ENCODE measurements around the gene PSME3IP1.
A peak's percentile ranks its signal among the peaks of the same experiment; 100 is the strongest.

PSME3IP1 gene

DNA sequence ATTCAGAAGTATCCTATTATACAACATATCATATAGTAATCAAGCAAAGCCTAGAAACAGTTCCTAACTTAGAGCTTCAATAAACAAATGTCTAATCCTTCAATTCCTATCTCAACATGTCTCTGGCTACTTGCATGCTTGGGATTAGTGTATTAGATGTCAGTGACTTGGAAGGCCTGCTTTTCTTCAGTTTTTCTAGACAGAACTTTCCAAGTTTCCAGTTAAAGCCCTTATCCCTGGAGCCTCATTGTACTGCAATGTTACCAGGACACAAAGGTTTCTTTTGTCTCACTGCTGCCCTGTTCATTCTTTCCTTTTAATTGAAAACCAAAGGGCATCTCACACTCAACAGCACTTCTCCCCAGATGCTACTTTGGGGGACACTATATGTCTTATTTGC lies 16.5 kb downstream of the PSME3IP1 start:
- peak in 1 of 51 donors; percentile 18 for DNase-seq

DNA sequence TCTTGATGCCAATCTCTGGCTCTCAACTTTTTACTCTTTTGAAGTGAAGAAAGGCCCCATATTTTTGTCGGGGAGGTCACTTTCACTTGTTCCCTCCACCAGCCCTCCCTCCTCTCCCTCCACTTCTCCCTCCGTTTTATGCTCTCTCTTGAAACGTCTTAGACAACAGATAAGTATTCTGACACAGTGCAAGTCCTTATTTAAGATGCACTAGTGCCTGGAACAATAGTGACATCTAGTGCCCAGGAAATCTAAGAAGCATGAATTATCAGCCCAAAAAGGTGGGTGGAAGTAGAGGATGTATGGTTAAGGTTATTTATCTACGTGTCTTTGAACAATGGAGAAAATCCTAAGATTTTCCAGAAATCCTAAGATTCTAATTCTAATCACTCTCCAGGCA lies 17.9 kb downstream of the PSME3IP1 start:
- peak in 5 of 51 donors; percentile 23 to 74 (median 35) for DNase-seq

DNA sequence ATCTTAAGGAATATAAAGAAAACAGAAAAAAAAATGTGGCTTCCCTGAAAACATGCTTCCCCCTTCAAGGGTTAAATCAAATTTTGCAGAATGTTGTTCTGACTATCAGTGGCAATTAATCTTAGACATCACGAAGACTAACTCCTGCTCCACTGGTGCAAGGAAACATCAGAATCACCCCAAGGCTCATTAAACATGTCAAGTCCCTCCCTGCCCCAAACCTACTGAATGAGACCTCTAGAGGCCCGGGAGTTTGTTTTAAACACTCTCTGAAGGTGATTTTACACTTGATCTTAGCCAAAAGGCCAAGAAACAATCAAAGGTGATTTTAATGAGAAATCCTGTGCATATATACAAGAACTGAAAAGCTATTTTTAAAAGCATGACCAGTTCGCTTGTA lies 18.3 kb downstream of the PSME3IP1 start:
- no peak for DNase-seq

DNA sequence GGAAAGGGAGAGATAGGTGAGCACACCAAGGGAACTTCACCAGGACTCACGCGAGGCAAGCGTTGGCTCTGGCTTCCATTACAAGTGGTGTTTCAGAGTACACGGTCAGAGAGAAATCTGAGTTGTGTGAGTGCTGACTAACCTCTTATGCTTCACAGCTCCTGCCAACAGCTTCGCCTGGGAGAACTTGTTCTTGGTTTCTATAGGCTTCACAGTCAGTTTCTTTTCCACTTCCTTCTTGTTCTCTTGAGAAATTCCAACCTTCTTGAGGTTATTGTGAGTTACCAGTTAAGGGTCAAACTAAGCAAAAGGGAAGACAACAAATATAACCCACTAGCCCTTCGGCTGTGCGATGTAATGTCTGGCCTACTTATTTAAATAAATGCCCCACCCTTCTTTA lies 18.9 kb downstream of the PSME3IP1 start:
- no peak for DNase-seq

DNA sequence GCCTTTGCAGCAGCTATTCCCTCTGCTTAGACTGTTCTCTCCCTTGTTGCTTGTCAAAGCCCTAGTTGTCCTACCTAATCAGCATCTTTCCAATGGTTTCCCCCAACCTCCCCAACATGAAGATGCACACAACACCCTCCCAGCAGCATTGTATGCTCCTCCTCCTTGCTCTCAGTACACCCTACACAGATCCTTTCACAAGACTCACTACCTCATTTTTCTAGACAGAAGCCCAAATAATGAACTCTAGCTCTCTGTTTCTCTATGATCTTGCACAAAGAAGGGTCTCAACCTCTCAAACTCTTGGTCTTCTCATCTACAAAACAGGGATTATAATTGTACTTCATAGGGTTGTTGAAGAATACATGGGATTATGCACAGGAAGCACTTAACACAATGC lies 19.4 kb downstream of the PSME3IP1 start:
- DNase-seq: no peak

DNA sequence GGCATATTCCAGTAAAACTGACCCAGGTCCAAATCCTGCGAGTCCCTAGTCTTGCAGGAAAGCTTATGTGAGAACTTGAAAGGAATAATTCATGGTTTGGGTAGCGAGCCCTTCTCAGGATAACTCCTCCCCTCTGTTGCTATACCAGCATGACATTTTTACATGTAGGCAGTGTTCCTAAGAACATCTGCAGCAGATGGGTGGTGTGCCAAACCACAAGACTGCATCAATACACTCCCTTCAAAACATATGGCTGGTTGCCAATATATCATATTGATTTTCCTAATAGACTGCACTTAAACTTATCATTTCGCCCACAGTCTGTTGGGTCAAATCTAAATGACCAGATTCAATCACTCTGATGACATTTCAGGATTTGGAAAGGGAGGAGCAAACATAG lies 19.9 kb downstream of the PSME3IP1 start:
- peak in 1 of 51 donors; percentile 30 for DNase-seq

DNA sequence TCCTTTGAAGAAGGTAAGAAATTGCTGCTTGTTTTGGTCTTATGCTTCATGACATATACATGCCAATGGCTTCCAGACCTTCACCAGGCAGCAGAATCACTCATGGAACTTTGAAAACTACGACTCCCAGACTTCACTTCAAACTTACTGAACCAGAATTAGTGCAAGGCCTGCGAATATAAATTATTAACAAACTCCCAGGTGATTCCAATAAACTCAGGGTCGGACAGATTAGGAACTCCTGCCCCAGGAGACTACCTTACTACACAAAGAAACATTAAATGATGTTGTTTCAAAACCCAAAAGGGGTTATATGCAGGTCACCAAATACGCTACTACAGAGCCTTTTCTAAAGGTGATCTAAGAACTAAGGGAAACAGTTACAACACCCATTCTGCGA lies 20.4 kb downstream of the PSME3IP1 start:
- DNase-seq: no peak

DNA sequence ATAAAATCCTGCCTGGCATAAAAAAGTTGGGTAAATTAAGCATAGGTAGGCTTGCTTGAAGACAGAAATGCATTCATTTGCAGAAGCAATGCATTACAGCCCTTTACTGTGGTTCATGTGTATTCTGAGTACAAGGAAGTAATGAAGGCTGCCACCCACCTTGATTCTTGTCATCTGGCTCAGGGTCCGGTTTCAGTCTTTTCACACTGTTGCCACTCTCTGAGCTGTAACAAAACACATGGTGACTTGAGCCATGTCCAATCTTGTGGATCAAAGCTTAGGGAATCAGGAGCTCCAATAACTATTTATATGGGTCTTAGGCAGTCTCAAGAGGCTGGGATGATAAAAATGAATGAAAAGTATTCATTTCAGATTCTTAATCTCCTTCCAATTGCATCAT lies 22.0 kb downstream of the PSME3IP1 start:
- no peak for DNase-seq

DNA sequence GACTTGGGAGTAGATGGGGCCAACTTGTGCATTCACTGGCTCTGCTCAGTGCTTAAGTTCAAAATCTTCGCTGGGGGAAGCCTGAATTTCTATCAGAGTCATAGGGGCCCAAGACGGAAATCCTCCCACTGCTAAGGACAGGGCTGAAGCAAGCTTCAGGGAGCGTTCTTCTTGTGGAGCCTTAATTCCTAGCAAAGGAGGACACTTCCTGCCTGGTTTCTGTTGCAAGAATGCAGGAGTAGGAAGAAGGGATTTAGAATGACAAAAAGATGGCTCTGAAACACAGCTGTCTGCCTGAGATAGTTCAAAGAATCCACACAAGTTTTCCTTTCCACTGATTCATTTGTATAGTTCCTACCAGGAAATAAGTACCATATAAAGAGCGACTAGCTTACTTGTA lies 26.4 kb downstream of the PSME3IP1 start:
- no peak for DNase-seq

DNA sequence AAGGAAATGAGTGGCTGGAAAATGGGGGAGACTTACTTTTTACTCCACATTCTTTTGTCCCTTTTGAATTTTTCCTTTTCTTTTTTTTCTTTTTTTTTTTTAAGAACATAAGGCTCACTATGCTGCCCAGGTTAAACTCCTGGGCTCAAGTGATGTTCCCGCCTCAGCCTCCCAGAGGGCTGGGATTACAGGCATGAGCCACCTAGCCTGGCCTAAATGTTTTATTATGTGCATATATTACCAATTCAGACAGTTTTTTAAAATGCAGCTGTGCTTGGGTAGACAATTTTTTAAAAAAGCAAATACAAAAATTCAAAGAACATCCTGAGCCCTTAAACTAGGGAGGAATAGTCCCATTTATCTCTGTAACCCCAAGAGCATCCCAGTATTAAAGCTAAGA lies 28.3 kb downstream of the PSME3IP1 start:
- DNase-seq: no peak

DNA sequence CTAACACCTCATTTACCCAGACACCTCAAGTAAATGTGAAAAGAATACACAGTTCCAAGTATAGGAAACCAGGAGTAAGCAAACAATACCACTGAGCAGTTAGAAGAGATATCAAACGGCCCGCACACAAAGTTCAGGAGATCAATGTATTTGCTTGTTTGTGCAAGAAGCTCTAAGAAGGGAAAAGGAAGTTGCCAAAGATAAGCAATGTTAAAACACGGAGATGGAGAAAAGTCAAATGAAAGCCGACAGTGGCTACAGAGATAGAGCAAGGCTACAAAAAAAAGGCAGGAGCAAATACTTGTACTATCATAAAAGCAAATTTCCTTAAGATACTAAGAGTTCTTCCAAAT lies 29.5 kb downstream of the PSME3IP1 start:
- no peak for DNase-seq

DNA sequence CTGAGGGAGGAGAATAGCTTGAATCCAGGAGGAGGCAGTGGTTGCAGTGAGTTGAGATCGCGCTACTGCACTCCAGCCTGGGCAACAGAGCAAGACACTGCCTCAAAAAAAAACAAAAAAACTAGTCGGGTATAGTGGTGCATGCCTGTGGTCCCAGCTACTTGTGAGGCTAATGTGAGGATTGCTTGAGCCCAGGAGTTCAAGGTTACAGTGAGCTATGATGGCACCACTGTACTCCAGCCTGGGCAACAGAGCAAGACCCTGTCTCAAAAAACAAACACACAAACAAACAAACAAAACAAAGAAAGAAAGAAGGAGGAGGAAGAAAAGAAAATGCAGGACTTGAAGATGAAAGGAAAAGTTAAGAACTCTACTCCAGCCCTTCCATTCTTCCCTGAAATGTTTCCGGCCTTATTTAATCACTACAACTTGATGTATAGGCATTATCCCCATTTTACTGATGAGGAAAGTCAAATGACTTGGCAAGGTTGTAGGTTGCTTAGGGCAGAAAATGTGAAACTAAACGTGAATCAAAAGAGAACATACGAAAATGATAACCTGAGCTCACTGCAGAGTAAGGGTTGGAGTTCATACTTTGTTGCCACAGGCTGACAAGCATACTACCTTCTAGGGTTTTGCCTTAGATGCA lies 30.0 kb downstream of the PSME3IP1 start:
- no peak for DNase-seq

DNA sequence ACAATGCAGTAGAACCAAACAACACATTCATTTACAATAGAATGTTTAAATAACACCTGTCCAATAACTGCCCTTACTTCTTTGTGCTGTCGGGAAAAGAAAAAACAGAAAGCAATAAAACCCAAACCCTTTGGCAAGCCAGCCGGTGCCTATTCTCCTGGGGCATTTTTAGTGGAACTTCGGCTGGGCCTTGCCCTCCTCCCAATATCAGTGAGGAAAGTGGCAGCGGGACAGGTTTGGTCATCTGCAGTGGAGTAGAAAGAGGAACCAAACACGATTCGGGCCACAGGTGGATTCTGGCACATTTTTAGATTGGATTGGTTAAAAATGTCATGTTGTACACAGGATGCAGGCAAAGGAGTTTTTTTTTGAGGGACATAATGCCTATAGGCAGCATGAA lies 32.0 kb downstream of the PSME3IP1 start:
- no peak for DNase-seq

DNA sequence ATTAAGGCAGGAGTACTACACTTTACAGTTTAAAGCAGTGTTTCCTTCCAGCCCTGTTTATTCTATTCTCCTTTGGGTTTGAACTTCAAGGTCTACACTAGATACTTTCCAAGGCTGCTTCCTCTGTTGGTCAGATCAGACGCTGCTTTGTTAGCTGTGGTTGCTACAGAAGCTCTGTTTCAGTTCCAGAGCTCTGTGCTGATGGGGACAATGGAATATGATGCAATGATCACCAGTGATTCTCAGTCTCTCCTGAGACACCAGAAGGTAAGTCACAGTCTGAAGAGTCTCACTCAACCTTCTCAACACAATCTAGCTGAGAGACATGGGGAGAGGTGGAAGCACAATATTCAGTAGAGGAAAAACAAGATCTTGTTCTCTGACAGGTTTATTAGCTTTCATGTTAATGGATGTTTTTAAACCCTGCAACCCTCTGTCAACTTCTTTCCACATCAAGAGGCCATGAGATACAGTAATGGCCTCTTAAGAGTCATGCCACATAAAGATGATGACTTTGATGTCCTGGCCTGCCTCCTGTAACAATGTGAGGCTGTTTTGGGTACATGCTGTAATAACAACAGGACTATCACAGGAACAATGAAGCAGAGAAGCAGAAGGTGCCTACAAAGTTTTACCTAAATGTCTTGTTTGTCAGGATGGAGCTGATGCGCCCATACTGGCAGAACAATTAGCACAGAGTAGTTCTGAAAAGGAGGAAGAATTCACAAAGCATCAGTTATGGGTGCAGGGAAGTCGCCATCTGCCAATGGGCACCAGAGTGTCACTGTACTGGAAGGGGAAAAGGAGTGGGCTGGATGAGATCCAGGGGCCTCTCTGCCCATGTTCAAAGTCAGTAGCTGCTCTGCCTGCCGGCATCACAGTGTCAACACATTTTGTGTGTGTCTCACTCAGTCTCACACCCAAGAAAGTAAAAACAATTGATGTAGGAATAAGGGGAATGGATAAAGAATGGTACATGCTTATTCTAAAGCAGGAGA lies 33.4 kb downstream of the PSME3IP1 start:
- DNase-seq: peak in 5 of 51 donors; percentile 34 to 58 (median 40)

DNA sequence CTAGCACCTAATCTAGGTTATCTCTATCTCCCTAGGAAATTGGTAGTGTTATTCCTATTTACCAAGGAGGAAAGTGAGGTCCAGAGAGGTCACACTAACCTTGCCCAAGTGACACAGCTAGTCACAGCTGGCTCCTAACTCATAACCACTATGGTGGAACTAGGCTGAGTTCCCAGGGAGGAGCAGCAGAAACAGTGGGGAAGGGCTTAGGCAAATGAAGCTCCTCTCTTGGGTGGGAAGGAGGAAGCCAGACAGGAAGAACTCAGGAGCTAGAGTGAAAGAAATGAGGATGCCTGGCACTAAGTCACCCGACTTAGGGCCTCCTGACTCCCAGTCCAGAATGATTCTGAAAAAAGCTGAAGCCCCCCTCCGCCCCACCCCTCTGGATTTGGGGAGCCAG lies 34.5 kb downstream of the PSME3IP1 start:
- DNase-seq: no peak

DNA sequence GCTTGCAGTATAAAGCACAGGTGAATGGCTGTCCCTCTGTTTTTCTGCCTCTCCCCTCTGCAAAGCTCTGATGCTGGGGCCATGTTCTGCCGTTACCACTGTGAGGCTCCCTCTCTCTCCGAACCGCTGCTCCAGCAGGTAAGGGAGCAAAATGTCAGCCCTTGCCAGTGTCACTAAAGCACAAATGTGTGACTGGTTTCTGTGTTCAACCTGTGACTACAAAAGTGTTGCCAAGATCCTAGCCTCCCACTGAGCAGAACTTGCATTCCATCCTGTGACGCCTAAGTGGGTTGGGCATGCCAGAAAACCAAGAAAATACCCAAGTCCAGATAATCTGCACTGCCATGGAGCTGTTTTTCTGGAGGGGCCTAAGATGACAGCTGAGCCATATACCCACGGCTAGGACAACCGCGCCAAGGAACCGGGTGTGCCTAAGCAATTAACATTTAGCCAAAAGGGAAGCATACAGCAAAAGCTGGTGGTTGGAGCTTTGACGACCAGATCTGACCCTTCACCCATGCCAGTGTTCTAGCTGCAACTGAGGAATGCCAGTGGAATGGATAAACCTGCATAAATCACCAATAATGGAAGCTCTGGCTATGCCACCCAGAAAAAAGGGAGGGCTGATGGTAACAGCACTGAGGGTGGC lies 35.0 kb downstream of the PSME3IP1 start:
- DNase-seq: no peak

DNA sequence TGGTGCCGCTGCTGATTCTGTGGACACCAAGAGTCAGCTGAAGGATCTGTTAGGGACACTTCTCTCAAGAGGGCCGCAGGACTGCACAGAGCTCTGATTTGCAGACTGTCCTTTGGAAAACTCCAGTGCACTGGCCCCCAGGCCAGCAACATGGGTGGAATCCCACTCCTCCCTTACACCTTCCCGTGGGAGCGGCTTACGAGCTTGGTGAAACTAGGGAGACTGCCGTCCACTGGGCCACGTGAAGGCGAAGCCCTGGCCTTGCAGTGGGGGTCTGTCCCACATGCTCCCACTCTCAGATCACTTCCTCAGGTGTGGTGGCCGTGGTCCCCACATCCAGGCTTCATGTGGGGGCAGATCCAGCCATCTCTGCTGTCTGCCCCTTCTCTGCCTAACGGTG lies 36.4 kb downstream of the PSME3IP1 start:
- no peak for DNase-seq

DNA sequence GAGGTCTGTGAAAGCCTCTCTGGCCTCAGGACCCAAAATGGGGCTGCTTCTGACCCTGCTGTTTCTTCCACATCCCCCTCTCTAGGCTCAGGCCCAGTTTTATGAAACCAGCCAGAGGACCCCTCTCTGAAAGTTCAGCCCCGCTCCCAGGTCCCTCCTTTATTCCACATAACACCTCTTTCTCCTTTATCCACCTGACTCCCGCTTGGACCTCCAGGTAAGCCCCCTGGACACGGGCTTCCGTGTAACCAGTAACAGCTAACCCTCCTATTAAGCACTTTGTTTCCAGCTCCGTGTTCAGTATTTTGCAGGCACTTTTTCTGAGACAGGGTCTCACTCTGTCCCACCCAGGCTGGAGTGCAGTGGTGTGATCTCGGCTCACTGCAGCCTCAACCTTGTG lies 37.4 kb downstream of the PSME3IP1 start:
- DNase-seq: no peak

DNA sequence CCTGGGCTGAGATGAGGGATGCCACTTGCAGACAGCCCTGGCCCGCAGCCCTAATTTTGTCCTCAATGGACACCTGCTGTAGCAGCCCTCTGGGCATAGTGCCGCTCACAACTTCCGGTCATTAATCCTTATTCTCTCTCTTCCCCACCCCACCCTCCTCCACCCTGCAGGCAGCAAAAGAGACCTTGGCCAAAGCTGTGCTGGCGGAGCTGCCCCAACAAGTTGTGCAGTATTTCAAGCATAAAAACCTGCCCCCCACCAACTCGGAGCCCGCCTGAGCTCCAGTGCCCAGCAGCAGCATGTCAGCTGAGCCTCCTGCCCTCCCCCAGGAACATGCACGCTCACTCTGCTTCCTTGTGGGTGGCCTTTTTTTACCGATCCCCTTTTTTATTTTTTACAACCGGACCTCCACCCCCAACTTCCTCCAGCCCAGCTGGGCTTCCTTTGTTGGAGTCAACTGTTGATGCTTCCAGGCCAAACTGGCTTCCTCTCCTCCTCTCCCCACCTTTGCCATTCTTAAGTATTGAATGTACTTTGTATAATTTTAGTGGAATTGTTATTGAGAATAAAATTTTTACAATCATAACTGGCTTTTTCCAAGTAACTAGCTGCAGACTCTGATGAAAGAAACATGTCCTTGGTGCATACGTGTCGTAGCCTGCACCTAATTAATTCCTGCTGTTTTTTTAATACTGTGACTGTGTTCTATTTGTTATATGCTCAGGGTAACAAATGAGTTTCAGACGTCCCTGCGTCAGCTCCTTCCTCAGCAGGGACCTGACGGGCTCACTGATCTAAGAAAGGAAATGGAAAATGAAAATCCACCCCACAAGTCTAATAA lies 38.2 kb downstream of the PSME3IP1 start:
- peak in 15 of 51 donors; percentile 25 to 55 (median 35) for DNase-seq

DNA sequence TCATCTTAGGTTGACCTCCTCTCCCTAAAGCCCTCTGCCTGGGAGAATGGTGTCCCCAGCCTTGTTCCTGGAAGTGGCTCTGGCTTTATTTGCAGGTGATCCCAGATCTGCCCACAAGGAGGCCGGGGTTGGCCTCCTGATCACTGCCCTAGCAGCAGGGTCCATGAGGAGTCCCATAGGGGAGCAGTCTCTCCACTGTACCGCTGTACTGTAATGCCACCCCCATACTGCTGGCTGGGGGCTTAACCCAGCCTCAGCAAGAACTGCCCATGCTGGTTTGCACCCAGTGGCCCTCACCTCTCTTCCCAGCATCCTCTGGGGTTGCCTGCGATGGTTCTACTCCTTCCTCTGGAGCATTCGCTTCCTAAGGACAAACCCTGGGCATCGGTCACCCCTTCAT lies 39.1 kb downstream of the PSME3IP1 start:
- no peak for DNase-seq

DNA sequence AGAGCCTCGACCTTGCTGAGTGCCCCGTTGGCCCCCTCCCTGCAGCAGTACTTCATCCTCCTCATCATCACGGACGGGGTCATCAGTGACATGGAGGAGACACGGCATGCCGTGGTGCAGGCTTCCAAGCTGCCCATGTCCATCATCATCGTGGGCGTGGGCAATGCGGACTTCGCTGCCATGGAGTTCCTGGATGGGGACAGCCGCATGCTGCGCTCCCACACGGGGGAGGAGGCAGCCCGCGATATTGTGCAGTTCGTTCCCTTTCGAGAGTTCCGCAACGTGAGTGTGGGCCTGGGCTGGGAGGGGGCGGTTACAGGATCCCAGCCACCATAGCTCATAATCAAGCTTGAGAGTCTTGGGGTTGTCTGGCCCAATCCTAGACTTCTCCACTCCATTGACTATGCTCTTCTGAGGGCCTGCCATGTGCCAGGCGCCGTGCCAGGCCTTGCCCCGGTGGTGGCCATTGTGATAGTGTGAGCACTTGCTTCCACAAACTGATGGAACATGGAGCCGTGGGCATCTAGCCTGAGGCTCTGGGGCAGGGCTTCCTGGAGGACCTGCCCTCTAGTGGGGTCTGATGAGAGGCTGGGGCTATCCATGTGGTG lies 39.7 kb downstream of the PSME3IP1 start:
- DNase-seq: peak in 1 of 51 donors; percentile 19
